HEK293 (cell line): ENCODE data around the gene LMTK2.
A peak's percentile ranks its signal among the peaks of the same experiment; 100 is the strongest.

ENCODE experiments used
- CTCF ChIA-PET: fragments of 350-600 bp; formaldehyde crosslinking; extraction: SDS; loops from one replicate; lab custom pipeline; 2021; ENCODE audit warnings: antibody characterized with exemption; lab: Yijun Ruan, JAX
- POLR2A ChIA-PET: fragments of 300-600 bp; formaldehyde crosslinking; extraction: SDS; loops from one replicate; lab custom pipeline; 2020; ENCODE audit warnings: antibody characterized with exemption, inconsistent platforms; lab: Yijun Ruan, JAX
- H3K27ac ChIP-seq: fragments of 200-500 bp; sonication (Bioruptor generic); 2 replicates; pipeline ENCODE4 v1.5.1; 2014; ENCODE audit warnings: low read depth, low read length, control low read depth, inconsistent platforms; ENCODE audit errors: extremely low read depth
- H3K36me3 ChIP-seq, 2 experiments: fragments of 200-500 bp in 1 of 2; sonication (Bioruptor generic) in 1 of 2; 1 replicate in 1 of 2; 2 replicates in 1 of 2; pipeline ENCODE4 v1.5.1; 2014 to 2017; ENCODE audit warnings: inconsistent platforms in 2 of 2, low read length in 2 of 2; ENCODE audit not compliant: control insufficient read depth in 2 of 2, insufficient read depth in 1 of 2
- H3K4me1 ChIP-seq: fragments of 200-500 bp; sonication (Bioruptor generic); 2 replicates; pipeline ENCODE4 v1.5.1; 2014; ENCODE audit warnings: mild to moderate bottlenecking, low read length, inconsistent platforms; ENCODE audit not compliant: control insufficient read depth, insufficient read depth
- H3K4me3 ChIP-seq: 2 replicates; pipeline ENCODE4 v1.5.1; 2011; ENCODE audit warnings: low read depth, mild to moderate bottlenecking, control low read depth, low read length, moderate library complexity
- H3K9me3 ChIP-seq: fragments of 200-500 bp; sonication (Bioruptor generic); 2 replicates; pipeline ENCODE4 v1.5.1; 2014; ENCODE audit warnings: low read depth, low read length, inconsistent platforms; ENCODE audit not compliant: control insufficient read depth, insufficient read depth
- BCL11B ChIP-seq: fragments of 450-650 bp; formaldehyde crosslinking; IDR thresholded peaks from 2 replicates; pipeline ENCODE4 v1.5.1; 2016; ENCODE audit warnings: low read depth, missing biosample characterization, missing genetic modification characterization
- EGR2 ChIP-seq: fragments of 450-650 bp; formaldehyde crosslinking; IDR thresholded peaks from 2 replicates; pipeline ENCODE4 v1.5.1; 2016; ENCODE audit warnings: low read depth, missing biosample characterization, missing genetic modification characterization
- GFI1B ChIP-seq: fragments of 450-650 bp; formaldehyde crosslinking; IDR thresholded peaks from 2 replicates; pipeline ENCODE4 v1.5.1; 2016; ENCODE audit warnings: missing biosample characterization, missing genetic modification characterization
- GLIS2 ChIP-seq: fragments of 450-650 bp; formaldehyde crosslinking; IDR thresholded peaks from 2 replicates; pipeline ENCODE4 v1.5.1; 2016; ENCODE audit warnings: missing biosample characterization, missing genetic modification characterization
- HIC1 ChIP-seq: fragments of 450-650 bp; formaldehyde crosslinking; IDR thresholded peaks from 2 replicates; pipeline ENCODE4 v1.5.1; 2016; ENCODE audit warnings: missing biosample characterization, missing genetic modification characterization
- PRDM1 ChIP-seq: fragments of 450-650 bp; formaldehyde crosslinking; IDR thresholded peaks from 2 replicates; pipeline ENCODE4; 2016; ENCODE audit warnings: missing biosample characterization, missing genetic modification characterization
- RBAK ChIP-seq: fragments of 450-650 bp; formaldehyde crosslinking; IDR thresholded peaks from 2 replicates; pipeline ENCODE4 v1.5.1; 2016; ENCODE audit warnings: missing biosample characterization, missing genetic modification characterization
- SP2 ChIP-seq: fragments of 450-650 bp; formaldehyde crosslinking; IDR thresholded peaks from 2 replicates; pipeline ENCODE4 v1.5.1; 2016; ENCODE audit warnings: missing biosample characterization, missing genetic modification characterization
- ZFHX2 ChIP-seq: fragments of 450-650 bp; formaldehyde crosslinking; conservative IDR thresholded peaks from 2 replicates; pipeline ENCODE4 v1.5.1; 2016; ENCODE audit warnings: missing biosample characterization, missing genetic modification characterization
- ZFP69B ChIP-seq: fragments of 450-650 bp; formaldehyde crosslinking; IDR thresholded peaks from 2 replicates; pipeline ENCODE4 v1.5.1; 2016; ENCODE audit warnings: missing biosample characterization, missing genetic modification characterization
- ZNF114 ChIP-seq: fragments of 450-650 bp; formaldehyde crosslinking; IDR thresholded peaks from 2 replicates; pipeline ENCODE4 v1.5.0; 2017; ENCODE audit warnings: missing biosample characterization, missing genetic modification characterization
- ZNF121 ChIP-seq: fragments of 450-650 bp; formaldehyde crosslinking; IDR thresholded peaks from 2 replicates; pipeline ENCODE4 v1.5.1; 2016; ENCODE audit warnings: missing biosample characterization, missing genetic modification characterization
- ZNF2 ChIP-seq: fragments of 450-650 bp; formaldehyde crosslinking; IDR thresholded peaks from 2 replicates; pipeline ENCODE4 v1.5.1; 2016; ENCODE audit warnings: missing biosample characterization, missing genetic modification characterization
- ZNF202 ChIP-seq: fragments of 450-650 bp; formaldehyde crosslinking; IDR thresholded peaks from 2 replicates; pipeline ENCODE4 v1.5.1; 2016; ENCODE audit warnings: missing biosample characterization, missing genetic modification characterization, borderline replicate concordance
- ZNF211 ChIP-seq: fragments of 450-650 bp; formaldehyde crosslinking; IDR thresholded peaks from 2 replicates; pipeline ENCODE4 v1.5.1; 2016; ENCODE audit warnings: low read depth, missing biosample characterization, missing genetic modification characterization
- ZNF221 ChIP-seq: fragments of 450-650 bp; formaldehyde crosslinking; IDR thresholded peaks from 2 replicates; pipeline ENCODE4 v1.5.1; 2017; ENCODE audit warnings: missing biosample characterization, missing genetic modification characterization, borderline replicate concordance
- ZNF223 ChIP-seq: fragments of 450-650 bp; formaldehyde crosslinking; IDR thresholded peaks from 2 replicates; pipeline ENCODE4 v1.5.1; 2016; ENCODE audit warnings: missing biosample characterization, missing genetic modification characterization
- ZNF280D ChIP-seq: fragments of 450-650 bp; formaldehyde crosslinking; IDR thresholded peaks from 2 replicates; pipeline ENCODE4 v1.5.1; 2016; ENCODE audit warnings: missing biosample characterization, missing genetic modification characterization
- ZNF292 ChIP-seq: fragments of 450-650 bp; formaldehyde crosslinking; IDR thresholded peaks from 2 replicates; pipeline ENCODE4 v1.5.1; 2016; ENCODE audit warnings: low read depth, missing biosample characterization, missing genetic modification characterization, borderline replicate concordance
- ZNF324 ChIP-seq: fragments of 450-650 bp; formaldehyde crosslinking; IDR thresholded peaks from 2 replicates; pipeline ENCODE4 v1.5.1; 2016; ENCODE audit warnings: missing biosample characterization, missing genetic modification characterization
- ZNF416 ChIP-seq: fragments of 450-650 bp; formaldehyde crosslinking; IDR thresholded peaks from 2 replicates; pipeline ENCODE4 v1.5.1; 2016; ENCODE audit warnings: missing biosample characterization, missing genetic modification characterization
- ZNF555 ChIP-seq: fragments of 450-650 bp; formaldehyde crosslinking; conservative IDR thresholded peaks from 2 replicates; pipeline ENCODE4 v1.5.1; 2017; ENCODE audit warnings: missing biosample characterization, mild to moderate bottlenecking, missing genetic modification characterization, inconsistent platforms
- ZNF585B ChIP-seq: fragments of 450-650 bp; formaldehyde crosslinking; IDR thresholded peaks from 2 replicates; pipeline ENCODE4 v1.5.1; 2016; ENCODE audit warnings: missing biosample characterization, missing genetic modification characterization
- ZNF600 ChIP-seq: fragments of 450-650 bp; formaldehyde crosslinking; IDR thresholded peaks from 2 replicates; pipeline ENCODE4 v1.5.1; 2016; ENCODE audit warnings: missing biosample characterization, missing genetic modification characterization
- ZNF624 ChIP-seq: fragments of 450-650 bp; formaldehyde crosslinking; IDR thresholded peaks from 2 replicates; pipeline ENCODE4 v1.5.1; 2017; ENCODE audit warnings: missing biosample characterization, missing genetic modification characterization
- ZNF747 ChIP-seq: fragments of 450-650 bp; formaldehyde crosslinking; IDR thresholded peaks from 2 replicates; pipeline ENCODE4 v1.5.1; 2016; ENCODE audit warnings: missing biosample characterization, missing genetic modification characterization
- TF ChIP-seq, protein P1 (sequence below): fragments of 450-650 bp; formaldehyde crosslinking; IDR thresholded peaks from 2 replicates; pipeline ENCODE4 v1.5.1; 2016; ENCODE audit warnings: missing biosample characterization, missing genetic modification characterization
- TF ChIP-seq, protein P2 (sequence below): fragments of 450-650 bp; formaldehyde crosslinking; IDR thresholded peaks from 2 replicates; pipeline ENCODE4 v1.5.1; 2017; ENCODE audit warnings: missing biosample characterization, missing genetic modification characterization

The LMTK2 gene

GRCh38 chr7:98211676-98212531, 105.2 kb downstream of the LMTK2 start:
- POLR2A ChIA-PET: no interaction called here
- peak overlapping the region; percentile 41 for H3K4me3 ChIP-seq
- peaks cover 0 to 2% of the 10 kb centered on the region in 2 experiments; a peak in 1 of 3 replicates for H3K36me3 ChIP-seq
- no peaks in the 10 kb centered on the region for H3K4me1 ChIP-seq
- H3K9me3 ChIP-seq: no peaks in the 10 kb centered on the region
- CTCF ChIA-PET: interaction anchor here (1.5 kb wide), 1 partner anchor 43 kb away, joined by 3 read pairs; no protein-coding TSS in a partner anchor
- H3K27ac ChIP-seq: no peak overlapping the region
- TF ChIP-seq, protein P1, sequence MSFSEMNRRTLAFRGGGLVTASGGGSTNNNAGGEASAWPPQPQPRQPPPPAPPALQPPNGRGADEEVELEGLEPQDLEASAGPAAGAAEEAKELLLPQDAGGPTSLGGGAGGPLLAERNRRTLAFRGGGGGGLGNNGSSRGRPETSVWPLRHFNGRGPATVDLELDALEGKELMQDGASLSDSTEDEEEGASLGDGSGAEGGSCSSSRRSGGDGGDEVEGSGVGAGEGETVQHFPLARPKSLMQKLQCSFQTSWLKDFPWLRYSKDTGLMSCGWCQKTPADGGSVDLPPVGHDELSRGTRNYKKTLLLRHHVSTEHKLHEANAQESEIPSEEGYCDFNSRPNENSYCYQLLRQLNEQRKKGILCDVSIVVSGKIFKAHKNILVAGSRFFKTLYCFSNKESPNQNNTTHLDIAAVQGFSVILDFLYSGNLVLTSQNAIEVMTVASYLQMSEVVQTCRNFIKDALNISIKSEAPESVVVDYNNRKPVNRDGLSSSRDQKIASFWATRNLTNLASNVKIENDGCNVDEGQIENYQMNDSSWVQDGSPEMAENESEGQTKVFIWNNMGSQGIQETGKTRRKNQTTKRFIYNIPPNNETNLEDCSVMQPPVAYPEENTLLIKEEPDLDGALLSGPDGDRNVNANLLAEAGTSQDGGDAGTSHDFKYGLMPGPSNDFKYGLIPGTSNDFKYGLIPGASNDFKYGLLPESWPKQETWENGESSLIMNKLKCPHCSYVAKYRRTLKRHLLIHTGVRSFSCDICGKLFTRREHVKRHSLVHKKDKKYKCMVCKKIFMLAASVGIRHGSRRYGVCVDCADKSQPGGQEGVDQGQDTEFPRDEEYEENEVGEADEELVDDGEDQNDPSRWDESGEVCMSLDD (tag by site-specific recombination): peak; percentile 32; the same call in 1 of the 2 replicates
- TF ChIP-seq ZFHX2 (tag by site-specific recombination) (peak; percentile 91), ZNF280D (tag by site-specific recombination) (no peak), ZNF585B (tag by site-specific recombination) (no peak), ZNF121 (tag by site-specific recombination) (peak; percentile 85), ZNF292 (tag by site-specific recombination) (no peak), GLIS2 (tag by site-specific recombination) (peak; percentile 74), ZNF600 (0 out of 2 replicates have a peak, but pooled peaks have one; percentile 46), BCL11B (tag by site-specific recombination) (peak; percentile 85; the same call in 1 of the 2 replicates), ZNF221 (tag by site-specific recombination) (no peak), PRDM1 (no peak), ZNF555 (tag by site-specific recombination) (no peak), ZNF211 (tag by site-specific recombination) (no peak), EGR2 (tag by site-specific recombination) (peak; percentile 81), SP2 (no peak; the same call in 1 of the 2 replicates), ZNF2 (tag by site-specific recombination) (no peak), ZNF324 (tag by site-specific recombination) (no peak), RBAK (tag by site-specific recombination) (no peak), GFI1B (tag by site-specific recombination) (0 out of 2 replicates have a peak, but pooled peaks have one; percentile 41), ZNF223 (tag by site-specific recombination) (no peak), ZNF624 (tag by site-specific recombination) (no peak), HIC1 (tag by site-specific recombination) (peak; percentile 51; the same call in 1 of the 2 replicates), ZFP69B (tag by site-specific recombination) (no peak), ZNF114 (tag by site-specific recombination) (no peak), ZNF416 (no peak), ZNF202 (no peak), ZNF747 (tag by site-specific recombination) (no peak)
- TF ChIP-seq, protein P2, sequence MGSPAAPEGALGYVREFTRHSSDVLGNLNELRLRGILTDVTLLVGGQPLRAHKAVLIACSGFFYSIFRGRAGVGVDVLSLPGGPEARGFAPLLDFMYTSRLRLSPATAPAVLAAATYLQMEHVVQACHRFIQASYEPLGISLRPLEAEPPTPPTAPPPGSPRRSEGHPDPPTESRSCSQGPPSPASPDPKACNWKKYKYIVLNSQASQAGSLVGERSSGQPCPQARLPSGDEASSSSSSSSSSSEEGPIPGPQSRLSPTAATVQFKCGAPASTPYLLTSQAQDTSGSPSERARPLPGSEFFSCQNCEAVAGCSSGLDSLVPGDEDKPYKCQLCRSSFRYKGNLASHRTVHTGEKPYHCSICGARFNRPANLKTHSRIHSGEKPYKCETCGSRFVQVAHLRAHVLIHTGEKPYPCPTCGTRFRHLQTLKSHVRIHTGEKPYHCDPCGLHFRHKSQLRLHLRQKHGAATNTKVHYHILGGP (tag by site-specific recombination): no peak
